ENCODE data around the gene GATA3. TPM values are rescaled to one million over a fixed set of nuclear protein-coding genes. Genes with fewer than 3 reads are reported as not detected.
A peak's percentile ranks its signal among the peaks of the same experiment; 100 is the strongest.

Gene GATA3
- total RNA-seq, 1 donor from 2014 or later: 2.7 TPM

- no peak for TF ChIP-seq CTCF (IDR thresholded peaks at IDR 0.05; ENCODE audit: unreplicated experiment)
- no peaks in the 10 kb centered on the region for H3K36me3 Mint-ChIP-seq (ENCODE audit: insufficient read depth)
- H3K4me1 Mint-ChIP-seq (ENCODE audit: low read depth): peaks cover 25% of the 10 kb centered on the region
- no peak for DNase-seq (ENCODE audit: low spot score, unreplicated experiment)
- peak overlapping the region; percentile 23 for H3K4me3 Mint-ChIP-seq (ENCODE audit: low read depth)
- H3K27me3 Mint-ChIP-seq: peaks cover 90% of the 10 kb centered on the region
- no peak overlapping the region for H3K27ac Mint-ChIP-seq
- H3K9me3 Mint-ChIP-seq (ENCODE audit: low read depth): no peaks in the 10 kb centered on the region
Measured at GRCh38 chr10:8058274-8059111, 4.0 kb downstream of the GATA3 start.

- Mint-ChIP-seq H3K4me1 (ENCODE audit: low read depth) (peaks cover 21% of the 10 kb centered on the region), H3K4me3 (ENCODE audit: low read depth) (peak overlapping the region; percentile 23), H3K27ac (no peak overlapping the region), H3K36me3 (ENCODE audit: insufficient read depth) (no peaks in the 10 kb centered on the region), H3K9me3 (ENCODE audit: low read depth) (no peaks in the 10 kb centered on the region), H3K27me3 (peaks cover 92% of the 10 kb centered on the region)
- no peak for DNase-seq (ENCODE audit: low spot score, unreplicated experiment)
- TF ChIP-seq CTCF (IDR thresholded peaks at IDR 0.05; ENCODE audit: unreplicated experiment): no peak
Measured at GRCh38 chr10:8059191-8059936, 4.9 kb downstream of the GATA3 start.

- no peak overlapping the region for H3K4me3 Mint-ChIP-seq (ENCODE audit: low read depth)
- peaks cover 20% of the 10 kb centered on the region for H3K4me1 Mint-ChIP-seq (ENCODE audit: low read depth)
- DNase-seq (ENCODE audit: low spot score, unreplicated experiment): no peak
- H3K9me3 Mint-ChIP-seq (ENCODE audit: low read depth): no peaks in the 10 kb centered on the region
- peaks cover 91% of the 10 kb centered on the region for H3K27me3 Mint-ChIP-seq
- H3K36me3 Mint-ChIP-seq (ENCODE audit: insufficient read depth): no peaks in the 10 kb centered on the region
- no peak for TF ChIP-seq CTCF (IDR thresholded peaks at IDR 0.05; ENCODE audit: unreplicated experiment)
- H3K27ac Mint-ChIP-seq: no peak overlapping the region
Measured at GRCh38 chr10:8060010-8060703, 5.7 kb downstream of the GATA3 start.

- Mint-ChIP-seq H3K4me1 (ENCODE audit: low read depth) (peaks cover 19% of the 10 kb centered on the region), H3K27me3 (peaks cover 90% of the 10 kb centered on the region), H3K4me3 (ENCODE audit: low read depth) (no peak overlapping the region), H3K9me3 (ENCODE audit: low read depth) (no peaks in the 10 kb centered on the region), H3K27ac (peak overlapping the region; percentile 30), H3K36me3 (ENCODE audit: insufficient read depth) (no peaks in the 10 kb centered on the region)
- no peak for DNase-seq (ENCODE audit: low spot score, unreplicated experiment)
- no peak for TF ChIP-seq CTCF (IDR thresholded peaks at IDR 0.05; ENCODE audit: unreplicated experiment)
Measured at GRCh38 chr10:8060704-8061121, 6.2 kb downstream of the GATA3 start.

All from progenitor cell of endocrine pancreas (in vitro differentiated cells).